GM13976 (cell line): ENCODE results near the gene CCDC86.

Experiments
- DNase-seq: peaks from one replicate; pipeline ENCODE4 v3.0.0; 2012; ENCODE audit warnings: low spot score
- in situ Hi-C: fragments of 300-500 bp; cut with MboI; formaldehyde crosslinking; loops from one replicate; pipeline ENCODE4 v1.12.0; 2022; ENCODE audit warnings: low sequenced_read_pairs, mixed read lengths, inconsistent platforms; ENCODE audit not compliant: unreplicated experiment
- TF ChIP-seq, protein P1 (sequence below): IDR thresholded peaks from 2 replicates; pipeline ENCODE4 v1.5.1; 2012; ENCODE audit warnings: borderline replicate concordance, mild to moderate bottlenecking; ENCODE audit not compliant: insufficient read depth; ENCODE audit errors: extremely low read depth, missing control alignments, control extremely low read depth

CCDC86 gene

GRCh38 chr11:60803273-60803936 is 38.5 kb upstream of the CCDC86 start:
- TF ChIP-seq, protein P1, sequence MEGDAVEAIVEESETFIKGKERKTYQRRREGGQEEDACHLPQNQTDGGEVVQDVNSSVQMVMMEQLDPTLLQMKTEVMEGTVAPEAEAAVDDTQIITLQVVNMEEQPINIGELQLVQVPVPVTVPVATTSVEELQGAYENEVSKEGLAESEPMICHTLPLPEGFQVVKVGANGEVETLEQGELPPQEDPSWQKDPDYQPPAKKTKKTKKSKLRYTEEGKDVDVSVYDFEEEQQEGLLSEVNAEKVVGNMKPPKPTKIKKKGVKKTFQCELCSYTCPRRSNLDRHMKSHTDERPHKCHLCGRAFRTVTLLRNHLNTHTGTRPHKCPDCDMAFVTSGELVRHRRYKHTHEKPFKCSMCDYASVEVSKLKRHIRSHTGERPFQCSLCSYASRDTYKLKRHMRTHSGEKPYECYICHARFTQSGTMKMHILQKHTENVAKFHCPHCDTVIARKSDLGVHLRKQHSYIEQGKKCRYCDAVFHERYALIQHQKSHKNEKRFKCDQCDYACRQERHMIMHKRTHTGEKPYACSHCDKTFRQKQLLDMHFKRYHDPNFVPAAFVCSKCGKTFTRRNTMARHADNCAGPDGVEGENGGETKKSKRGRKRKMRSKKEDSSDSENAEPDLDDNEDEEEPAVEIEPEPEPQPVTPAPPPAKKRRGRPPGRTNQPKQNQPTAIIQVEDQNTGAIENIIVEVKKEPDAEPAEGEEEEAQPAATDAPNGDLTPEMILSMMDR = no peak
- no peak for DNase-seq
- in situ Hi-C loops = no loop called here

DNA sequence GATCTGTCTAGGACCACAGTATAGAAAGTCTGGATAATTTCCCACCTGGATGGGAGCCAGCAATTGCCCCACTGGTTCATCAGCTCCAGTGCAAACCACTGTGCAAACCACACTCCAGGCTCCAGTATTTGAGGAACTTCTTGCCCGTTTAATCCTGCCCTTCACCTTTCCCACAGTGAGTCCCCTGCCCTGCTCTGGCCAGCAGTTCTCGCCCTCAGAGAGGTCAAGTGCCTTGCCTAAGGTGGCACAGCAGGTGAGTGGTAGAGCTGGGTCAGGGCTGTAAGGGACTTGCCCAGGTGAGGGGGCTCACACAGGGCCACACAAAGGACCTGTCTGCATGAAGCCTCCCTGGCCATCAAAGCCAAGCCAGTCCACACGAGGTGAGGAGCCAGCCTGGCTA is 32.7 kb upstream of the CCDC86 start:
- no peak for DNase-seq
- TF ChIP-seq, protein P1 = no peak
- in situ Hi-C loops = no loop called here

- in situ Hi-C loops = no loop called here
- DNase-seq = no peak
- TF ChIP-seq, protein P1 = no peak
Measured at GRCh38 chr11:60809691-60810090, 32.2 kb upstream of the CCDC86 start.

GRCh38 chr11:60810151-60810550 is 31.8 kb upstream of the CCDC86 start:
- no peak for DNase-seq
- in situ Hi-C loops = no loop called here
- TF ChIP-seq, protein P1 = no peak

DNA sequence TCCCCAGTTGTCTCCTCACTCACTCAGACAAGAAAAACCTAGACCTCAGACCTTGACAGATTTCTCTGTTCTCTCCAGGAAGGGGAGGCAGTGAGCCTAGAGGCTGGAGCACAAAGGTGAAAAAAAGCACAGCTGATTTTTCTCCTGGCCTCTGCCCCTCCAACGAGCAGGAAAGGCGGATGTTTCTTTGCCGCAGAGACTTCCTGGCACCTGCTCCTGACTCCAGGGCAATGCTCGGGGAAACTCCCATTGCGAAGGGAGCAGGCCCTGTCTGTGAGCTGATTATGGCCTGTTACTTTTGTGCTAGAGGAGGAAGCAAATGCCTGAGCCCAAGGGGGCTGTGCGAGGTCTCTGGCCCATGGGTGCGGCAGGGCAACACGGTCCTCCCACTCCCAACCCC is 31.3 kb upstream of the CCDC86 start:
- no peak for DNase-seq
- TF ChIP-seq, protein P1 = no peak
- in situ Hi-C loops = no loop called here

DNA sequence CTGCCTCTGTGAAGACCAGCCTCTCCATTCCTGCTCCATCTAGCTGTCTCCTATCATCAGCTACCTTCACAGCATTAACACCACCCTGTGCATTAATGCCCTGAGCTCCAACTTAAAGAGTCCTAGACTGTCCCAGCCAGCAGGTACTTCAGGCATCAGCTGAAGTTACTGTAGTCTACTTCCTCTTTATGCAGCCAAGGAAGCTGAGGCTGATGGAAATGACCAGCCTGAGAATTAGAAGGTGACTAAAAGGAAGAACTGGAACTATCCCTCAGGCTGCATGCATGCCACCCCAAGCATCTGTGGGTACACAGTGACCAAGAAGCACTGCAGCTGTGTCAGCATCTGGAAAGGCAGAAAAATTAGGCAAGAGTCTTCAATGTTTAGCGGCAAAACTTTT is 28.6 kb upstream of the CCDC86 start:
- TF ChIP-seq, protein P1 = no peak
- in situ Hi-C loops = no loop called here
- no peak for DNase-seq

- in situ Hi-C loops = no loop called here
- no peak for DNase-seq
- TF ChIP-seq, protein P1 = no peak
Measured at GRCh38 chr11:60814112-60814511, 27.8 kb upstream of the CCDC86 start.
